GM18867 (cell line): ENCODE data around the gene NAV2.

ENCODE experiments used
- ATAC-seq: cut with Tn5 transposase; IDR thresholded peaks from one replicate; pipeline ENCODE4 v1.9.1; 2021; ENCODE audit warnings: mild to moderate bottlenecking, moderate library complexity; ENCODE audit not compliant: unreplicated experiment

NAV2 gene

GRCh38 chr11:19714387-19715363 lies 2.0 kb downstream of the NAV2 start:
- ATAC-seq = no peak

GRCh38 chr11:19715373-19715772 lies 2.7 kb downstream of the NAV2 start:
- ATAC-seq = no peak

- no peak for ATAC-seq
Measured at GRCh38 chr11:19718051-19718450, 5.4 kb downstream of the NAV2 start.

- ATAC-seq = no peak
Measured at GRCh38 chr11:19718951-19719350, 6.3 kb downstream of the NAV2 start.

- no peak for ATAC-seq
Measured at GRCh38 chr11:19719960-19720359, 7.3 kb downstream of the NAV2 start.

GRCh38 chr11:19721176-19721575 lies 8.5 kb downstream of the NAV2 start:
- ATAC-seq = no peak

- no peak for ATAC-seq
Measured at GRCh38 chr11:19722702-19723101, 10.1 kb downstream of the NAV2 start.

- no peak for ATAC-seq
Measured at GRCh38 chr11:19723572-19724342, 11.1 kb downstream of the NAV2 start.

GRCh38 chr11:19724765-19725164 lies 12.1 kb downstream of the NAV2 start:
- no peak for ATAC-seq

GRCh38 chr11:19725379-19726079 lies 12.9 kb downstream of the NAV2 start:
- ATAC-seq = no peak

GRCh38 chr11:19727246-19727645 lies 14.6 kb downstream of the NAV2 start:
- no peak for ATAC-seq

- no peak for ATAC-seq
Measured at GRCh38 chr11:19728436-19728835, 15.8 kb downstream of the NAV2 start.

- ATAC-seq = no peak
Measured at GRCh38 chr11:19729141-19729540, 16.5 kb downstream of the NAV2 start.

GRCh38 chr11:19730373-19730772 lies 17.7 kb downstream of the NAV2 start:
- ATAC-seq = no peak

- ATAC-seq = no peak
Measured at GRCh38 chr11:19734171-19734570, 21.5 kb downstream of the NAV2 start.

- no peak for ATAC-seq
Measured at GRCh38 chr11:19735157-19735908, 22.7 kb downstream of the NAV2 start.

- no peak for ATAC-seq
Measured at GRCh38 chr11:19735909-19736498, 23.4 kb downstream of the NAV2 start.

GRCh38 chr11:19736831-19737230 lies 24.2 kb downstream of the NAV2 start:
- ATAC-seq = no peak

- no peak for ATAC-seq
Measured at GRCh38 chr11:19737575-19737974, 24.9 kb downstream of the NAV2 start.

- no peak for ATAC-seq
Measured at GRCh38 chr11:19738124-19738523, 25.5 kb downstream of the NAV2 start.
